Uterus (tissue), 4 donors: ENCODE results near the gene CELA2A. TPM values are rescaled to one million over a fixed set of nuclear protein-coding genes. Genes with fewer than 3 reads are reported as not detected.

Experiments
- DNase-seq, 2 donors: peaks; one replicate each; pipeline ENCODE4 v3.0.0-alpha.2; 2019 to 2020
- H3K27ac ChIP-seq, 2 donors: fragments of 200-600 bp; sonication (generic); 1 replicate in 1 of 2; 2 replicates in 1 of 2; pipeline ENCODE4 v1.5.1; 2016 to 2018
- H3K27me3 ChIP-seq, 2 donors: fragments of 200-600 bp; sonication (generic); one replicate each; pipeline ENCODE4 v1.5.1; 2018 to 2019; ENCODE audit warnings: control low read depth in 1 of 2
- H3K36me3 ChIP-seq, 2 donors: fragments of 200-600 bp; sonication (generic); one replicate each; pipeline ENCODE4 v1.5.1; 2019; ENCODE audit warnings: control low read depth in 1 of 2
- H3K4me1 ChIP-seq, 2 donors: fragments of 200-600 bp; sonication (generic); one replicate each; pipeline ENCODE4 v1.5.1; 2018 to 2019; ENCODE audit warnings: control low read depth in 1 of 2
- H3K4me3 ChIP-seq, 2 donors: fragments of 200-600 bp; sonication (generic); 1 replicate in 1 of 2; 2 replicates in 1 of 2; pipeline ENCODE4 v1.5.1; 2018 to 2019; ENCODE audit warnings: mild to moderate bottlenecking in 1 of 2
- H3K9me3 ChIP-seq, 2 donors: fragments of 200-600 bp; sonication (generic); one replicate each; pipeline ENCODE4 v1.5.1; 2019; ENCODE audit warnings: control low read depth in 1 of 2
- POLR2A ChIP-seq, 2 donors: fragments of 450-650 bp; IDR thresholded peaks; one replicate each; pipeline ENCODE4 v1.6.1; 2016; ENCODE audit warnings: antibody characterized with exemption in 2 of 2, mild to moderate bottlenecking in 1 of 2, moderate library complexity in 1 of 2
- intact Hi-C: fragments of 100-400 bp; cut with DNase I; formaldehyde crosslinking; loops from one replicate; pipeline ENCODE4 v1.15.1; 2023; ENCODE audit warnings: low total_unique reads
- total RNA-seq, 4 donors: library from RNA; depleted of rRNA in 3 of 4; stranded (reverse); fragments of >200 nt in 3 of 4; gene quantifications; one replicate each; pipeline versions ENCODE4 v1.1.0 to v1.2.4, GENCODE V29; 2014 to 2023
- TF ChIP-seq, protein P1 (sequence below), 4 experiments: fragments of 200-600 bp in 2 of 4; fragments of 450-650 bp in 2 of 4; sonication (generic) in 2 of 4; IDR thresholded peaks; one replicate each; pipeline ENCODE4 v1.5.1; 2016 to 2019; ENCODE audit warnings: antibody characterized with exemption in 4 of 4, mild to moderate bottlenecking in 2 of 4, moderate library complexity in 1 of 4
- donor health status: DM: yes; HTN: yes; CAD: no.

Gene CELA2A
- total RNA-seq, 4 donors from 2014 or later, result not detected

- no peak overlapping the region for H3K4me3 ChIP-seq
- intact Hi-C loops, result no loop called here
- TF ChIP-seq, protein P1, sequence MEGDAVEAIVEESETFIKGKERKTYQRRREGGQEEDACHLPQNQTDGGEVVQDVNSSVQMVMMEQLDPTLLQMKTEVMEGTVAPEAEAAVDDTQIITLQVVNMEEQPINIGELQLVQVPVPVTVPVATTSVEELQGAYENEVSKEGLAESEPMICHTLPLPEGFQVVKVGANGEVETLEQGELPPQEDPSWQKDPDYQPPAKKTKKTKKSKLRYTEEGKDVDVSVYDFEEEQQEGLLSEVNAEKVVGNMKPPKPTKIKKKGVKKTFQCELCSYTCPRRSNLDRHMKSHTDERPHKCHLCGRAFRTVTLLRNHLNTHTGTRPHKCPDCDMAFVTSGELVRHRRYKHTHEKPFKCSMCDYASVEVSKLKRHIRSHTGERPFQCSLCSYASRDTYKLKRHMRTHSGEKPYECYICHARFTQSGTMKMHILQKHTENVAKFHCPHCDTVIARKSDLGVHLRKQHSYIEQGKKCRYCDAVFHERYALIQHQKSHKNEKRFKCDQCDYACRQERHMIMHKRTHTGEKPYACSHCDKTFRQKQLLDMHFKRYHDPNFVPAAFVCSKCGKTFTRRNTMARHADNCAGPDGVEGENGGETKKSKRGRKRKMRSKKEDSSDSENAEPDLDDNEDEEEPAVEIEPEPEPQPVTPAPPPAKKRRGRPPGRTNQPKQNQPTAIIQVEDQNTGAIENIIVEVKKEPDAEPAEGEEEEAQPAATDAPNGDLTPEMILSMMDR (IDR thresholded peaks at IDR 0.05), result no peak
- TF ChIP-seq POLR2A (IDR thresholded peaks at IDR 0.05), result no peak
- H3K36me3 ChIP-seq, result no peaks in the 10 kb centered on the region
- no peaks in the 10 kb centered on the region for H3K27me3 ChIP-seq
- no peaks in the 10 kb centered on the region for H3K4me1 ChIP-seq
- H3K27ac ChIP-seq, result no peak overlapping the region
- no peak for DNase-seq
- no peaks in the 10 kb centered on the region for H3K9me3 ChIP-seq
Observed at GRCh38 chr1:15420853-15421465, 35.6 kb upstream of the CELA2A start.

- no peak for DNase-seq
- Histone ChIP-seq H3K4me3 (no peak overlapping the region), H3K27ac (no peak overlapping the region), H3K27me3 (no peaks in the 10 kb centered on the region), H3K9me3 (no peaks in the 10 kb centered on the region), H3K4me1 (no peaks in the 10 kb centered on the region), H3K36me3 (no peaks in the 10 kb centered on the region)
- intact Hi-C loops, result no loop called here
- no peak for TF ChIP-seq POLR2A (IDR thresholded peaks at IDR 0.05)
- TF ChIP-seq, protein P1 (IDR thresholded peaks at IDR 0.05), result no peak
Observed at GRCh38 chr1:15422871-15423270, 33.7 kb upstream of the CELA2A start.

DNA sequence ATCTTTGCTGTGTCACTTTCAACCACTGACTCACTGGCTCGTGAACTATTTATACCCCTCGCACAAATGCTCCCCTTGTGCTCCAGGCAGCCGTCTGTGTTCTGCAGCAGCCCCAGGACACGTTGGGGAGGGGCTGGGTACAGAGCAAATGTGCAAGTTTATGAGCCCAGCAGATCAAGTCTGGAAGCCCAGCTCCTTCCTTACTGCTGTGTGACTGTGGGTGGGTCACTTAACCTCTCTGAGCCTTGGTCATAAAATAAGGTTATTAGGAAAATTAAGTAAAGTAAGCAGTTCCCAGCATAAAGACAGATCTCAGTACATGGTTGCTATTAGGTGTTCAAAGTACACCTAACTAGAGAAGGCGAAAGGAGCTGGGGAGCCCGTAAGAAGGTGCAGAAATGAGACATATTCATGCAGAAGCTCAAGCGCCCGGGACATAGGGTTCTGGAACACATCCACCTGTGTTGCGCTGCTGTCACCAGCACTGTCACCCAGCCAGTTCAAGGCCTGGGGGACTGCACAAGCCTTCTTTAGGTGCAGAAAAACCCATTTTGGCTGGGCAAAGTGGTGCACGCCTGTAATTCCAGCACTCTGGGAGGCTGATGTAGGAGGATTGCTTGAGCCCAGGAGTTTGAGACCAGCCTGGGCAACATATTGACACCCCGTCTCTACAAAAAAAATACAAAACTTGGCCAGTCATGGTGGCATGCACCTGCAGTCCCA lies 33.0 kb upstream of the CELA2A start:
- DNase-seq, result no peak
- intact Hi-C loops, result no loop called here
- no peaks in the 10 kb centered on the region for H3K4me1 ChIP-seq
- H3K27ac ChIP-seq, result no peak overlapping the region
- H3K4me3 ChIP-seq, result no peak overlapping the region
- H3K36me3 ChIP-seq, result no peaks in the 10 kb centered on the region
- H3K9me3 ChIP-seq, result no peaks in the 10 kb centered on the region
- no peaks in the 10 kb centered on the region for H3K27me3 ChIP-seq
- TF ChIP-seq POLR2A (IDR thresholded peaks at IDR 0.05), result no peak
- TF ChIP-seq, protein P1 (IDR thresholded peaks at IDR 0.05), result no peak

GRCh38 chr1:15424146-15424667 lies 32.3 kb upstream of the CELA2A start:
- Histone ChIP-seq H3K4me3 (no peak overlapping the region), H3K27me3 (no peaks in the 10 kb centered on the region), H3K27ac (no peak overlapping the region), H3K9me3 (no peaks in the 10 kb centered on the region), H3K4me1 (no peaks in the 10 kb centered on the region), H3K36me3 (no peaks in the 10 kb centered on the region)
- TF ChIP-seq, protein P1 (IDR thresholded peaks at IDR 0.05), result no peak
- TF ChIP-seq POLR2A (IDR thresholded peaks at IDR 0.05), result no peak
- intact Hi-C loops, result no loop called here
- no peak for DNase-seq

DNA sequence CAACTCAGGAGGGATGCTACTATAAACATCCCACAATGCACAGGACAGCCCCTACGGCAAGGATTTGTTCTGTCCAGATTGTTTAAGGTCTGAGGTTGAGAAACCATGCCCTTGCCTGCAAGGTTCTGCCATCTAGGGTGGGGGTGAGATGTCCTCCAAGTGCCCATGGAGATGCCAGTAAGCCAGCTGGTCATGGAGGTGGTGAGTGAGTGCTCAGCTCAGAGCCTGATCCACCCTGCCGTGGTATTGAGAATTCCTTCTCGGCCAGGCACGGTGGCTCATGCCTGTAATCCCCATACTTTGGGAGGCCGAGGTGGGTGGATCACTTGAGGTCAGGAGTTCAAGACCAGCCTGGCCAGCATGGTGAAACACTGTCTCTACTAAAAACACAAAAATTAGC lies 31.6 kb upstream of the CELA2A start:
- no peak for TF ChIP-seq POLR2A (IDR thresholded peaks at IDR 0.05)
- TF ChIP-seq, protein P1 (IDR thresholded peaks at IDR 0.05), result no peak
- Histone ChIP-seq H3K4me3 (no peak overlapping the region), H3K4me1 (no peaks in the 10 kb centered on the region), H3K36me3 (no peaks in the 10 kb centered on the region), H3K27ac (no peak overlapping the region), H3K27me3 (no peaks in the 10 kb centered on the region), H3K9me3 (no peaks in the 10 kb centered on the region)
- intact Hi-C loops, result no loop called here
- DNase-seq, result no peak
